Skeletal muscle tissue (tissue), 4 donors: ENCODE measurements around the gene C2orf72. TPM values are rescaled to one million over a fixed set of nuclear protein-coding genes. Genes with fewer than 3 reads are reported as not detected.

Experiments
- H3K27ac ChIP-seq: one replicate; pipeline ENCODE4 v1.7.0; 2013; ENCODE audit warnings: mild to moderate bottlenecking, low read depth, low read length, inconsistent platforms
- H3K27me3 ChIP-seq, 3 donors: one replicate each; pipeline ENCODE4 v1.7.0; 2013; ENCODE audit warnings: low read length in 3 of 3; ENCODE audit not compliant: control insufficient read depth in 3 of 3, insufficient read depth in 3 of 3
- H3K36me3 ChIP-seq, 3 donors: one replicate each; pipeline ENCODE4 v1.7.0; 2013; ENCODE audit warnings: low read length in 3 of 3; ENCODE audit not compliant: control insufficient read depth in 3 of 3, insufficient read depth in 3 of 3
- H3K4me1 ChIP-seq, 3 donors: one replicate each; pipeline ENCODE4 v1.7.0; 2013; ENCODE audit warnings: low read length in 3 of 3, mild to moderate bottlenecking in 3 of 3; ENCODE audit not compliant: control insufficient read depth in 3 of 3, insufficient read depth in 3 of 3
- H3K4me3 ChIP-seq, 3 donors: one replicate each; pipeline ENCODE4 v1.7.0; 2013; ENCODE audit warnings: low read length in 3 of 3
- H3K9ac ChIP-seq, 3 donors: one replicate each; pipeline ENCODE4 v1.7.0; 2013; ENCODE audit warnings: low read length in 3 of 3, mild to moderate bottlenecking in 3 of 3, moderate library complexity in 2 of 3, low read depth in 1 of 3
- H3K9me3 ChIP-seq, 3 donors: one replicate each; pipeline ENCODE4 v1.7.0; 2013; ENCODE audit warnings: low read length in 3 of 3; ENCODE audit not compliant: control insufficient read depth in 3 of 3
- total RNA-seq: library from RNA; depleted of rRNA; stranded (reverse); fragments of >200 nt; gene quantifications from one replicate; pipeline ENCODE4 v1.2.3, GENCODE V29; 2014
- donor health status: Osteomylitis.

Gene C2orf72
- total RNA-seq, result 1.0 TPM

DNA sequence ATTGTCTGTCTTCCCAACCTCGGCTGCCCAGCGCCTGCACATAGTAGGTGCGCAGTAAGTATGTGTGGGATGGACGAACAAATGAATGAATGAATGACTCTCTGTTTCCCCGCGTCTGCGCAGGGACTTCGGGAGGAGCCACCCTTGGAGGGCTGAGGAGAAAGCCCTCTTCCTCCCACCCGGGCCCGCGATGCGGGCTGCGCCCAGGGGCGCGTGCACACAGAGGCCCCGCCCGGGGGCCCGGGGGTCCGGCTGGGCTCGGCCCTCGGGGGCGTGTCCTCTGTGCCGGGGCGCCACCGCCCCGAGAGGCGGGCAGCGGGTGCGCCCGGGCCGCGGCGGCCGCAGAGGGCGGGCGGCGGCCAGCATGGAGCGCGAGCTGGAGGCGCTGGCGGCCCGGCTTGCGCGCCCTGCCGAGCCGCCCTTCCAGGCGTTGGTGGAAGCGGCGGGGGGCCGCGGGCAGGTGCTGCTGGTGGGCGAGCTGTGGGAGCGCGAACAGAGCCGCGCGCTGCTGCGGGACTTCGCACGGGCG lies at the start of gene C2orf72:
TSS of gene C2orf72 (plus strand) at position 322 of the 529 bp plus-strand sequence. CDS start at position 365, 43 bp downstream.
- no peak within 1 kb of the TSS for H3K27ac ChIP-seq
- no peaks in the 10 kb centered on the region for H3K4me1 ChIP-seq
- H3K36me3 ChIP-seq, result no peaks in the 10 kb centered on the region
- no peak within 1 kb of the TSS for H3K9ac ChIP-seq
- H3K9me3 ChIP-seq, result no peaks in the 10 kb centered on the region
- H3K27me3 ChIP-seq, result peaks cover 39 to 46% (median 46%) of the 10 kb centered on the region in 3 donors
- H3K4me3 ChIP-seq, result no peak within 1 kb of the TSS

DNA sequence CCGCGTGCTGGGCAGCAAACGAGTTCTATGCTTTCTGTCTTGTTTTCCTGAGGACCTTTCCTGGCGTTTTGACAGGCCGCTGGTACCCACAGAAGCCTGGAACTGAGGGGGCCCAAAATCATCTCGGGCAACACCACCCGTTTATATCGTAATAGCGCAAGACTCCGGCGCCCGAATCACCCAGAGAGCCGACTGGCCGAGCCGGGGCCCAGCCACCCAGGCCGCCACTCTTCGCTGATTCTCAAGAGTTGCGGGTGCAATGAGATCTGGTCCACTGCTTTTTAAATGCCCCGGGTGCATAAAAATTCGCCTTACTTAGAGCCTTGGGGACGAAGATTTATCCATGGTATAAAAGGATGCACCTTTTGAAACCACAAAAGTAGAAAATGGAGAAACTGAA lies 47.6 kb upstream of the C2orf72 start:
- Histone ChIP-seq H3K27me3 (peaks cover 19 to 40% (median 28%) of the 10 kb centered on the region in 3 donors), H3K4me1 (peaks cover 4 to 5% (median 4%) of the 10 kb centered on the region in 3 donors), H3K36me3 (no peaks in the 10 kb centered on the region), H3K4me3 (no peak overlapping the region), H3K9me3 (no peaks in the 10 kb centered on the region), H3K9ac (no peak overlapping the region), H3K27ac (no peak overlapping the region)

- no peak overlapping the region for H3K9ac ChIP-seq
- H3K36me3 ChIP-seq, result no peaks in the 10 kb centered on the region
- H3K27me3 ChIP-seq, result peaks cover 19 to 40% (median 31%) of the 10 kb centered on the region in 3 donors
- H3K4me3 ChIP-seq, result no peak overlapping the region
- no peak overlapping the region for H3K27ac ChIP-seq
- H3K9me3 ChIP-seq, result no peaks in the 10 kb centered on the region
- H3K4me1 ChIP-seq, result peaks cover 4 to 5% (median 4%) of the 10 kb centered on the region in 3 donors
Measured at GRCh38 chr2:230990131-230990898, 47.0 kb upstream of the C2orf72 start.

DNA sequence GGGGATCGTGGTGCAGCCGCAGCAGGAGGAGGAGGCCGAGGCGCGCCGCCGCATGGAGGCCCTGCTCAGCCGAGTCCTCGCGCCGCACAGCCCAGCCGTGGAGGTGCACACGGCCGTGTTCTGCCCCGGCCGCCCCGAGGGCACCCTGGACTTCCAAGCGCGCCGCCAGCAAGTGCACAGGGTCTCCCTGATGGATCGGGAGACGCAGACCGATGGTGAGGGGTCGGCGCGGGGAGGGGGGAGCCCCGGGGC lies 46.5 kb upstream of the C2orf72 start:
- Histone ChIP-seq H3K4me3 (no peak overlapping the region), H3K27me3 (peaks cover 23 to 44% (median 31%) of the 10 kb centered on the region in 3 donors), H3K4me1 (peaks cover 4 to 5% (median 4%) of the 10 kb centered on the region in 3 donors), H3K27ac (no peak overlapping the region), H3K36me3 (no peaks in the 10 kb centered on the region), H3K9ac (no peak overlapping the region), H3K9me3 (no peaks in the 10 kb centered on the region)

- no peaks in the 10 kb centered on the region for H3K36me3 ChIP-seq
- H3K4me3 ChIP-seq, result no peak overlapping the region
- H3K27me3 ChIP-seq, result peaks cover 28 to 50% (median 35%) of the 10 kb centered on the region in 3 donors
- peaks cover 4 to 5% (median 4%) of the 10 kb centered on the region in 3 donors for H3K4me1 ChIP-seq
- no peak overlapping the region for H3K9ac ChIP-seq
- H3K27ac ChIP-seq, result no peak overlapping the region
- no peaks in the 10 kb centered on the region for H3K9me3 ChIP-seq
Measured at GRCh38 chr2:230991598-230991997, 45.7 kb upstream of the C2orf72 start.

DNA sequence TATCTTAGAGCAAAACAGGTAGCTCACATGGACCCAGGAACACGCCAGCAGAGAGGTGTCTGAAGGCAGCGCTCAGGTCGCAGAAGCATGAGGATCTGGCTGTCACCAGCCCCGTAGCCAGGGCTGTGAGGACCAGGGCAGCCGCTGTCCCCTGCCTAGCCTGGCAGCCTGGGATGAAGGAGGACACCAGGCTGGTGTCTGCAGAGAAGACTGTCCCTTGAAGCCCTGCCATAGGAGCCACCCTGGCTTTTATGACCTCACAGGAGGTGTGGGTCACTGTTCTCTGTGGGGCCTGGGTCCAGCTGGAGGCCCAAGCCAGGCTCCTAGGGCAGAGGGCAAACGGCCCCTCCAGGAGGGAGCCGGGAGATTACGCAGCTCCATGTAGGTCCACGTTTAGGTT lies 41.5 kb upstream of the C2orf72 start, which contains the start of gene SPATA3:
TSS of gene SPATA3 (plus strand) at position 301 of the 400 bp plus-strand sequence. CDS start 113 bp downstream, outside the sequence.
- H3K27me3 ChIP-seq, result peaks cover 31 to 50% (median 32%) of the 10 kb centered on the region in 3 donors
- no peaks in the 10 kb centered on the region for H3K36me3 ChIP-seq
- H3K4me1 ChIP-seq, result no peaks in the 10 kb centered on the region

GRCh38 chr2:230996661-230997060 lies 40.7 kb upstream of the C2orf72 start:
- no peak overlapping the region for H3K4me3 ChIP-seq
- no peaks in the 10 kb centered on the region for H3K4me1 ChIP-seq
- H3K36me3 ChIP-seq, result no peaks in the 10 kb centered on the region
- H3K9me3 ChIP-seq, result no peaks in the 10 kb centered on the region
- H3K9ac ChIP-seq, result no peak overlapping the region
- peaks cover 25 to 49% (median 33%) of the 10 kb centered on the region in 3 donors for H3K27me3 ChIP-seq
- no peak overlapping the region for H3K27ac ChIP-seq

More for the DNA sequence above, 41.5 kb upstream of the C2orf72 start, which contains the start of gene SPATA3:
- Histone ChIP-seq H3K4me3 (no peak within 1 kb of the TSS), H3K9me3 (no peaks in the 10 kb centered on the region), H3K27ac (no peak within 1 kb of the TSS), H3K9ac (no peak within 1 kb of the TSS)

- H3K27ac ChIP-seq, result no peak overlapping the region
- no peak overlapping the region for H3K4me3 ChIP-seq
- no peaks in the 10 kb centered on the region for H3K36me3 ChIP-seq
- no peak overlapping the region for H3K9ac ChIP-seq
- H3K27me3 ChIP-seq, result peaks cover 24 to 47% (median 26%) of the 10 kb centered on the region in 3 donors
- no peaks in the 10 kb centered on the region for H3K9me3 ChIP-seq
- H3K4me1 ChIP-seq, result no peaks in the 10 kb centered on the region
Measured at GRCh38 chr2:230998882-230999281, 38.4 kb upstream of the C2orf72 start.

GRCh38 chr2:230999477-230999876 lies 37.8 kb upstream of the C2orf72 start:
- Histone ChIP-seq H3K9ac (no peak overlapping the region), H3K27ac (no peak overlapping the region), H3K36me3 (no peaks in the 10 kb centered on the region), H3K9me3 (peaks cover 0 to under 1% (median 0%) of the 10 kb centered on the region in 3 donors), H3K4me3 (no peak overlapping the region), H3K4me1 (no peaks in the 10 kb centered on the region), H3K27me3 (peaks cover 24 to 45% (median 26%) of the 10 kb centered on the region in 3 donors)

- Histone ChIP-seq H3K9me3 (peaks cover 0 to 5% (median 0%) of the 10 kb centered on the region in 3 donors), H3K4me1 (no peaks in the 10 kb centered on the region), H3K9ac (no peak overlapping the region), H3K27ac (no peak overlapping the region), H3K36me3 (no peaks in the 10 kb centered on the region), H3K4me3 (no peak overlapping the region), H3K27me3 (peaks cover 23 to 45% (median 24%) of the 10 kb centered on the region in 3 donors)
Measured at GRCh38 chr2:231000211-231000904, 37.0 kb upstream of the C2orf72 start.
